Esophagus squamous epithelium (tissue), 4 donors: ENCODE measurements around the gene CRYBA4.

Source experiments
- CTCF ChIP-seq, 6 experiments: fragments of 450-650 bp in 4 of 6; fragments of 200-600 bp in 2 of 6; sonication (generic) in 2 of 6; IDR thresholded peaks; one replicate each; pipeline ENCODE4 v1.5.1; 2016 to 2019; ENCODE audit warnings: antibody characterized with exemption in 6 of 6, mild to moderate bottlenecking in 4 of 6, moderate library complexity in 4 of 6
- POLR2A ChIP-seq, 4 donors: fragments of 450-650 bp; IDR thresholded peaks; one replicate each; pipeline ENCODE4 v1.6.1; 2017; ENCODE audit warnings: antibody characterized with exemption in 4 of 4, mild to moderate bottlenecking in 4 of 4, moderate library complexity in 3 of 4

- TF ChIP-seq CTCF (IDR thresholded peaks at IDR 0.05) (no peak), POLR2A (IDR thresholded peaks at IDR 0.05) (no peak)
Measured at GRCh38 chr22:26599505-26599904, 22.3 kb upstream of the CRYBA4 start.
